ENCODE measurements around the gene USP33.

- TF ChIP-seq EZH2 (IDR thresholded peaks at IDR 0.05; ENCODE audit: borderline replicate concordance, low read depth, low read length, poor library complexity, severe bottlenecking) (no peak), CTCF (conservative IDR thresholded peaks at IDR 0.05; ENCODE audit: low read depth, low read length) (no peak)
These were observed 18.3 kb downstream of the USP33 start for GRCh38 chr1:77741316-77741715.

All from A673 (cell line).